SJCRH30 (cell line): ENCODE data around the gene RARRES2. TPM values are rescaled to one million over a fixed set of nuclear protein-coding genes. Genes with fewer than 3 reads are reported as not detected.

Experiments used
- DNase-seq, 2 experiments: peaks; one replicate each; pipeline ENCODE4 v3.0.0-alpha.2; 2015 to 2020
- H3K27ac ChIP-seq: fragments of 250-450 bp; sonication (Bioruptor Pico); 2 replicates; pipeline ENCODE4 v1.5.1; 2020; ENCODE audit warnings: mild to moderate bottlenecking, moderate library complexity
- H3K27me3 ChIP-seq: fragments of 250-450 bp; sonication (Bioruptor Pico); 2 replicates; pipeline ENCODE4 v1.5.1; 2020; ENCODE audit warnings: mild to moderate bottlenecking, moderate library complexity
- H3K36me3 ChIP-seq: fragments of 250-450 bp; sonication (Bioruptor Pico); 2 replicates; pipeline ENCODE4 v1.5.1; 2020; ENCODE audit warnings: mild to moderate bottlenecking, moderate library complexity
- H3K4me1 ChIP-seq: fragments of 250-450 bp; sonication (Bioruptor Pico); 2 replicates; pipeline ENCODE4 v1.5.1; 2020; ENCODE audit warnings: mild to moderate bottlenecking, moderate library complexity
- H3K4me3 ChIP-seq: fragments of 250-450 bp; sonication (Bioruptor Pico); 2 replicates; pipeline ENCODE4 v1.5.1; 2020; ENCODE audit warnings: mild to moderate bottlenecking, moderate library complexity
- H3K9me3 ChIP-seq: fragments of 250-450 bp; sonication (Bioruptor Pico); replicated peaks from 2 replicates; pipeline ENCODE4 v1.5.1; 2020; ENCODE audit warnings: mild to moderate bottlenecking, moderate library complexity
- total RNA-seq: library from RNA; depleted of rRNA; stranded (reverse); fragments of >200 nt; shearing (Covaris generic); gene quantifications from 2 replicates; pipeline ENCODE4 v1.2.3, GENCODE V29; 2014

Gene RARRES2
- total RNA-seq, 1 experiment from 2014 or later: 68.1 TPM

GRCh38 chr7:150371131-150371995 lies 29.9 kb upstream of the RARRES2 start:
- H3K27ac ChIP-seq: no peak overlapping the region

DNA sequence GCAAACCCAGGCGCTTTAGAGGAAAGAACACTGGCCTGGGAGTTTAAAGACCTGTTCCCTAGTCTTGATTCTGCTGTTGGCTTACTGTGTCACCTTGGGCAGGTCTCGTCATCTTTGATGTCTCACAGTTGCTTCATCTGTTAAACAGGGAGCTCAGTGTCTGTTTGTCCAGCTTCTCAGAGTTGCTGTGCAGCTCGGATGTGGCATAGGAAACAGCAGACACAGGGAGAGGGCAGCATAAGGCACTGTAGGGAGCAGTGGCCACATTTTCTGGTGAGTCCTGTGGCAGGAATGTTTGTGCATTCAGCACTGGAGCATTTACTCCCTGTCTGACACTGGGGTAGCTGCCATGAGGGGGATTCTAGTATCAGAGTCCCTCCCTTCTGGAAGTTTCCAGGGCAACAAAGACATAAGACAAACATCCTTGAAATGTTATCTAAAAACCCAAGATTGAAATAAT lies 29.2 kb upstream of the RARRES2 start:
- Histone ChIP-seq H3K27ac (no peak overlapping the region; the same call in 1 of the 2 replicates), H3K4me1 (peaks cover 6% of the 10 kb centered on the region), H3K4me3 (no peak overlapping the region), H3K27me3 (no peaks in the 10 kb centered on the region), H3K9me3 (no peaks in the 10 kb centered on the region), H3K36me3 (peaks cover 42% of the 10 kb centered on the region)
- no peak for DNase-seq

More at GRCh38 chr7:150371131-150371995, 29.9 kb upstream of the RARRES2 start:
- Histone ChIP-seq H3K4me3 (no peak overlapping the region), H3K4me1 (peaks cover 12% of the 10 kb centered on the region), H3K27me3 (no peaks in the 10 kb centered on the region), H3K9me3 (no peaks in the 10 kb centered on the region), H3K36me3 (peaks cover 42% of the 10 kb centered on the region)
- no peak for DNase-seq

DNA sequence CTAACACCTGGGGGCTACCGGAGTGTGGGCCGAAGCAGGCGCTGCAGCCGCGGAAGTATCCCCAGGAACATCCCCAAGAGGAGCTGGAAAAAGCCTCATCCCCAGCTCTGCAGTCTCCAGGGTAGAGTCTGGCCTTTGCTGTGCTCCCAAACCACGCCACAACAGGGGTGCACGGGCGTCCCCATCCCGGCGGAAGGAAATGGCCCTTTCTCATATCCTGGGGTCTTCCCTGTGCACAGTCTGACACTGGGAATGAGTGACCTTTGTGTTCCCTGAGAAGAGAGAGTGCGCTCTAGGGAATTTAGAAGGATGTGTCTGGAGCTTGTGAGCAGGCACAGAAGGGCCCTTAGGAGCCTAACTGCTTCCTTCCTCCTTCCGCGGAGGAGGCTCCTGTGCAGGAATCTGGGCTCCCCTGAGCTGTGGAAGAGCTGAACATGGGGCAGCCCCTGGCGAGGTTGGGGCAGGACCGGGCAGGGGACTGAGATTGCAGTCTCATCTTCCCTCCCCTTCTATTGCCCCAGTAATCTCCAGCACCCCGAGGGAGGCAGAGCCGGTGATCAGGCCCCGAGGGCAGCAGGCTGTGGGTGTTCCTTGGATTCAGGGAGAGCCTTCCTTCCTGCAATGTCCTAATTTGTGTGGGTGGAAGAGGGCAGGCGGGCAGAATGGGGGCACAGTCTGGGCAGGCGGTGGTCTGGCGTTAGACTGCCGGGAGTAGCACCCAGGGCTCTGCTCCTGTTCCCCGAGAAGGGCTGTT lies 28.5 kb upstream of the RARRES2 start:
- Histone ChIP-seq H3K9me3 (no peaks in the 10 kb centered on the region), H3K27me3 (no peaks in the 10 kb centered on the region), H3K4me3 (peak overlapping the region; percentile 89), H3K27ac (peak overlapping the region; percentile 100), H3K36me3 (peaks cover 40% of the 10 kb centered on the region), H3K4me1 (peaks cover 6% of the 10 kb centered on the region)
- DNase-seq: no peak

- Histone ChIP-seq H3K4me1 (peaks cover 9% of the 10 kb centered on the region), H3K36me3 (peaks cover 32% of the 10 kb centered on the region), H3K27ac (peak overlapping the region; percentile 100), H3K9me3 (no peaks in the 10 kb centered on the region), H3K4me3 (peak overlapping the region; percentile 89), H3K27me3 (no peaks in the 10 kb centered on the region)
- DNase-seq: peak; percentile 93 to 95
Observed at GRCh38 chr7:150368884-150369747, 27.7 kb upstream of the RARRES2 start.

GRCh38 chr7:150368096-150368883 lies 26.9 kb upstream of the RARRES2 start, which contains the start of gene REPIN1:
REPIN1 (plus strand) TSS chr7:150368822; CDS start chr7:150369712, 890 bp downstream.
- Histone ChIP-seq H3K36me3 (peaks cover 24% of the 10 kb centered on the region), H3K27ac (peak within 1 kb of the TSS; percentile 100), H3K4me3 (peak within 1 kb of the TSS; percentile 89), H3K27me3 (no peaks in the 10 kb centered on the region), H3K4me1 (peaks cover 17% of the 10 kb centered on the region), H3K9me3 (no peaks in the 10 kb centered on the region)
- DNase-seq: peak; percentile 94 to 96

GRCh38 chr7:150367677-150368095 lies 26.3 kb upstream of the RARRES2 start:
- H3K36me3 ChIP-seq: peaks cover 19% of the 10 kb centered on the region
- peaks cover 23% of the 10 kb centered on the region for H3K4me1 ChIP-seq
- H3K4me3 ChIP-seq: peak overlapping the region; percentile 89
- no peaks in the 10 kb centered on the region for H3K27me3 ChIP-seq
- DNase-seq: no peak
- H3K9me3 ChIP-seq: no peaks in the 10 kb centered on the region
- H3K27ac ChIP-seq: peak overlapping the region; percentile 100

GRCh38 chr7:150365673-150366398 lies 24.4 kb upstream of the RARRES2 start:
- DNase-seq: no peak
- no peak overlapping the region for H3K4me3 ChIP-seq
- peaks cover 6% of the 10 kb centered on the region for H3K36me3 ChIP-seq
- no peaks in the 10 kb centered on the region for H3K9me3 ChIP-seq
- peaks cover 39% of the 10 kb centered on the region for H3K4me1 ChIP-seq
- H3K27me3 ChIP-seq: no peaks in the 10 kb centered on the region
- no peak overlapping the region for H3K27ac ChIP-seq

DNA sequence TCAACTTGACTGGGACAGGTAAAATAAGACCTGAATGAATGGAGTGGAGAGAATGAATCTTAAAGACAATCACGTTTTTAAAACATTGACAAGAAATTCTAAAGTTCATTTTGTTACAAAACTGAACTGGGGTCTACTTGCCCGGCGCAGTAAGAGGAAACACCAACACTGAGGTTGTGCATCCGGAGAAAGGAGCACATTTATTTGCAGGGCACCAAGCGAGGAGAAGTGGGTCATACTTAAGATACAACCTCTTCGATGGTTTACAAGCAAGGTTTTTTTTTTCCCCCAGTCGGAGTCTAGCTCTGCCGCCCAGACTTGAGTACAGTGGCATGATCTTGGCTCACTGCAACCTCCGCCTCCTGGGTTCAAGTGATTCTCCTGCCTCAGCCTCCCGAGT lies 23.8 kb upstream of the RARRES2 start:
- H3K4me3 ChIP-seq: no peak overlapping the region
- no peaks in the 10 kb centered on the region; the same call in none of the 2 replicates for H3K36me3 ChIP-seq
- DNase-seq: no peak
- peaks cover 46% of the 10 kb centered on the region for H3K4me1 ChIP-seq
- no peaks in the 10 kb centered on the region for H3K27me3 ChIP-seq
- H3K27ac ChIP-seq: no peak overlapping the region
- no peaks in the 10 kb centered on the region for H3K9me3 ChIP-seq

- H3K27ac ChIP-seq: 0 out of 2 replicates have a peak overlapping the region, but pooled peaks have one; percentile 3
- H3K4me3 ChIP-seq: no peak overlapping the region
- DNase-seq: no peak
- peaks cover 50% of the 10 kb centered on the region for H3K4me1 ChIP-seq
- no peaks in the 10 kb centered on the region for H3K9me3 ChIP-seq
- no peaks in the 10 kb centered on the region for H3K27me3 ChIP-seq
- no peaks in the 10 kb centered on the region for H3K36me3 ChIP-seq
Observed at GRCh38 chr7:150363872-150364271, 22.4 kb upstream of the RARRES2 start.

- H3K27ac ChIP-seq: peak overlapping the region; percentile 3; the same call in 1 of the 2 replicates
- no peaks in the 10 kb centered on the region for H3K9me3 ChIP-seq
- DNase-seq: no peak
- no peaks in the 10 kb centered on the region for H3K27me3 ChIP-seq
- peaks cover 55% of the 10 kb centered on the region for H3K4me1 ChIP-seq
- H3K36me3 ChIP-seq: no peaks in the 10 kb centered on the region
- no peak overlapping the region for H3K4me3 ChIP-seq
Observed at GRCh38 chr7:150363370-150363769, 21.9 kb upstream of the RARRES2 start.

- Histone ChIP-seq H3K27ac (no peak overlapping the region), H3K4me3 (no peak overlapping the region), H3K27me3 (no peaks in the 10 kb centered on the region), H3K36me3 (no peaks in the 10 kb centered on the region), H3K9me3 (no peaks in the 10 kb centered on the region), H3K4me1 (peaks cover 62% of the 10 kb centered on the region)
- DNase-seq: peak; percentile 33 to 55
Observed at GRCh38 chr7:150361807-150362621, 20.6 kb upstream of the RARRES2 start.

GRCh38 chr7:150361402-150361801 lies 20.0 kb upstream of the RARRES2 start:
- Histone ChIP-seq H3K27me3 (no peaks in the 10 kb centered on the region), H3K4me1 (peaks cover 66% of the 10 kb centered on the region), H3K9me3 (no peaks in the 10 kb centered on the region), H3K27ac (no peak overlapping the region), H3K36me3 (no peaks in the 10 kb centered on the region), H3K4me3 (no peak overlapping the region)
- DNase-seq: no peak
